KG1 (cell line): Measurements from ENCODE around the gene DISP1.

Experiments
- DNase-seq: peaks from one replicate; lab custom pipeline; 2025; lab: John Stamatoyannopoulos, UW

Gene DISP1

DNA sequence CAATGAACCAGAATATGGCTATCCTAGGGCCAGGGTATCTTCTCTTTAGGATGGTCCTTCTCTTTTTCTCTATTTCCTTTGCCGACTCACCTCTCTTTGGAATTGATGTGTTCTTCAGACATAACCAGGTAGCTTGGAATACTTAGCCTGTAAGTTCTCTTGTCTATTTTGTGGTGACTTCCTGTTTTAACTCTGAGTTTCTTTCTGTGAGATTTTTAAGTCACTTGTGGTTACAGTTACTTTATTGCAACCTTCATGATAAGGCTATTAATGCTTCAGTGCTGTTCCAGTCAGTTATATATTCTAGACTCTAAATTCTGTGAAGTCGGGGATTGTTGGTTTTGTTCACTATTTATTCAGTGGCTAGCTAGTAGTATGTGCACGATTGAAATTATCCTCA, 46.2 kb downstream of the DISP1 start:
- peak; percentile 22 for DNase-seq
